ENCODE measurements around the gene CTNNB1.

Gene CTNNB1

DNA sequence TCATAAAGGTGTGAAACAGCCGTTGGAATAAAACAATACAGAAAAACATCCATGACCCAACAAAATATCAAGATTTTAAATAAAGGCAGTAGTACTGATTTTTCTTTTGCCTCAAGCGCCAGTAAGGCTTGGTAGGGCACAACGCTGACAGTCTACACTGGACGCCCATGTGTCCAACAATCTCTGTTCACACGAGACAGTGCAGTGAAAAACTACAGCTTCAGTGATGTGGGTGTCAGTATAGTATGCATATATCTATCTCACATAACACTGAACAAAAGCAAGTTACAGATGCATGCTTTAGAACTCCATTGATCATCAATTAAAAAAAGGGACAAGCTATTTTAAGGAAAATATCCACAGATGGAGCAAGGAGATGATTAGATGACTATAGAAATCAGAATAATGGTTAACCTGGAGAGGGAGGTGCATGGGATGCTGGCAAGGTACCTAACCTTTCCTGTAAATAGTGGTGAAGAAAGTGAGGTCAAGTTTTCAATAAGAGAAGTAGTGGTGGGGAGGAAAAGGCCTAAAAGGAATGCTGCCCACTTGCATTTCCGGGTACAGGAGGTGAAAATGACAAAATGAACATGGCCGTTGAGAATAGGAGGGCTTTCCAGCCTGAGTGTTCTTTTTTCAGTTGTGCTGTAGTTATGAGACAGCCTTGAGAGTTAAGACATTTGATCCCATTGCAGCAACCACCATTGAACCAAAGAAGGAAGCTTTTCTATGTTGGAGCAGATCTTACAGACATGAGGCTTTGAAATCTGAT lies 42.7 kb downstream of the CTNNB1 start:
- H3K27ac ChIP-seq (ENCODE audit: low read depth, low read length): no peak overlapping the region
- H3K4me1 ChIP-seq (ENCODE audit: control insufficient read depth, low read length): peaks cover 6% of the 10 kb centered on the region
- H3K9me2 ChIP-seq (replicated peaks; ENCODE audit: control insufficient read depth, low read length): no peaks in the 10 kb centered on the region
- no peaks in the 10 kb centered on the region for H3F3A ChIP-seq (ENCODE audit: control insufficient read depth, insufficient read depth)
- H3K36me3 ChIP-seq (ENCODE audit: control insufficient read depth, low read length): peaks cover 40% of the 10 kb centered on the region
- TF ChIP-seq, protein P1, sequence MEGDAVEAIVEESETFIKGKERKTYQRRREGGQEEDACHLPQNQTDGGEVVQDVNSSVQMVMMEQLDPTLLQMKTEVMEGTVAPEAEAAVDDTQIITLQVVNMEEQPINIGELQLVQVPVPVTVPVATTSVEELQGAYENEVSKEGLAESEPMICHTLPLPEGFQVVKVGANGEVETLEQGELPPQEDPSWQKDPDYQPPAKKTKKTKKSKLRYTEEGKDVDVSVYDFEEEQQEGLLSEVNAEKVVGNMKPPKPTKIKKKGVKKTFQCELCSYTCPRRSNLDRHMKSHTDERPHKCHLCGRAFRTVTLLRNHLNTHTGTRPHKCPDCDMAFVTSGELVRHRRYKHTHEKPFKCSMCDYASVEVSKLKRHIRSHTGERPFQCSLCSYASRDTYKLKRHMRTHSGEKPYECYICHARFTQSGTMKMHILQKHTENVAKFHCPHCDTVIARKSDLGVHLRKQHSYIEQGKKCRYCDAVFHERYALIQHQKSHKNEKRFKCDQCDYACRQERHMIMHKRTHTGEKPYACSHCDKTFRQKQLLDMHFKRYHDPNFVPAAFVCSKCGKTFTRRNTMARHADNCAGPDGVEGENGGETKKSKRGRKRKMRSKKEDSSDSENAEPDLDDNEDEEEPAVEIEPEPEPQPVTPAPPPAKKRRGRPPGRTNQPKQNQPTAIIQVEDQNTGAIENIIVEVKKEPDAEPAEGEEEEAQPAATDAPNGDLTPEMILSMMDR (IDR thresholded peaks at IDR 0.05; ENCODE audit: low read depth, low read length, poor library complexity, severe bottlenecking): no peak
- TF ChIP-seq EZH2phosphoT487 (IDR thresholded peaks at IDR 0.05; ENCODE audit: borderline replicate concordance, low read length): no peak
- no peak overlapping the region for H3K4me3 ChIP-seq (ENCODE audit: low read length)
- H3K79me2 ChIP-seq (ENCODE audit: control insufficient read depth, low read length): no peaks in the 10 kb centered on the region
- H3K9me3 ChIP-seq (ENCODE audit: control insufficient read depth, insufficient read depth, low read length): no peaks in the 10 kb centered on the region
- H3K27me3 ChIP-seq (ENCODE audit: control insufficient read depth, low read length): no peaks in the 10 kb centered on the region
- 0 out of 2 replicates have a peak, but pooled peaks cover 8% of the 10 kb centered on the region for H4K20me1 ChIP-seq (ENCODE audit: control insufficient read depth, insufficient read depth, low read depth, low read length)
- H3K4me2 ChIP-seq (ENCODE audit: low read length): no peak overlapping the region

DNA sequence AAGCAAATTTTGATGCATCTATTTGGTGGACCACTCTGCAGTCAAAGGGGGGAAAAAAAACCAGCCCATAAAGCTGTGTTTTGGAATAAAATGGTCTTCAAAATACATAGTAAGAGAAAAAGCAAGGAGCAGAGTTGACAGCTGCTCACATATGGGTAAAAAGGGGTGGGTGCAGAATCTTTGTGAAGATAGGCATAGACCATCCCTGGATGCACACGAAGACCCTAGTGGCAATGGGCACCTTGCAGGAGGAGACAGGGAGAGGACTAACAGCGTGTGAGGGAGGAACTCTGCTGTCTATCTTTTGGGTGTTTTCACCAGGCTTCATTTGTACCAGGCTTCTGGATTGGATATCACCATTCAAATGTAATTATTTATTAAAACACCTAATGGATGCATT lies 43.9 kb downstream of the CTNNB1 start:
- Histone ChIP-seq H3F3A (ENCODE audit: control insufficient read depth, insufficient read depth) (no peaks in the 10 kb centered on the region), H3K9me3 (ENCODE audit: control insufficient read depth, insufficient read depth, low read length) (no peaks in the 10 kb centered on the region), H3K4me2 (ENCODE audit: low read length) (no peak overlapping the region), H4K20me1 (ENCODE audit: control insufficient read depth, insufficient read depth, low read depth, low read length) (0 out of 2 replicates have a peak, but pooled peaks cover 8% of the 10 kb centered on the region), H3K9me2 (replicated peaks; ENCODE audit: control insufficient read depth, low read length) (no peaks in the 10 kb centered on the region), H3K27me3 (ENCODE audit: control insufficient read depth, low read length) (no peaks in the 10 kb centered on the region), H3K36me3 (ENCODE audit: control insufficient read depth, low read length) (peaks cover 28% of the 10 kb centered on the region), H3K79me2 (ENCODE audit: control insufficient read depth, low read length) (no peaks in the 10 kb centered on the region), H3K4me3 (ENCODE audit: low read length) (no peak overlapping the region), H3K27ac (ENCODE audit: low read depth, low read length) (no peak overlapping the region), H3K4me1 (ENCODE audit: control insufficient read depth, low read length) (peaks cover 13% of the 10 kb centered on the region)
- TF ChIP-seq, protein P1 (IDR thresholded peaks at IDR 0.05; ENCODE audit: low read depth, low read length, poor library complexity, severe bottlenecking): no peak
- no peak for TF ChIP-seq EZH2phosphoT487 (IDR thresholded peaks at IDR 0.05; ENCODE audit: borderline replicate concordance, low read length)

DNA sequence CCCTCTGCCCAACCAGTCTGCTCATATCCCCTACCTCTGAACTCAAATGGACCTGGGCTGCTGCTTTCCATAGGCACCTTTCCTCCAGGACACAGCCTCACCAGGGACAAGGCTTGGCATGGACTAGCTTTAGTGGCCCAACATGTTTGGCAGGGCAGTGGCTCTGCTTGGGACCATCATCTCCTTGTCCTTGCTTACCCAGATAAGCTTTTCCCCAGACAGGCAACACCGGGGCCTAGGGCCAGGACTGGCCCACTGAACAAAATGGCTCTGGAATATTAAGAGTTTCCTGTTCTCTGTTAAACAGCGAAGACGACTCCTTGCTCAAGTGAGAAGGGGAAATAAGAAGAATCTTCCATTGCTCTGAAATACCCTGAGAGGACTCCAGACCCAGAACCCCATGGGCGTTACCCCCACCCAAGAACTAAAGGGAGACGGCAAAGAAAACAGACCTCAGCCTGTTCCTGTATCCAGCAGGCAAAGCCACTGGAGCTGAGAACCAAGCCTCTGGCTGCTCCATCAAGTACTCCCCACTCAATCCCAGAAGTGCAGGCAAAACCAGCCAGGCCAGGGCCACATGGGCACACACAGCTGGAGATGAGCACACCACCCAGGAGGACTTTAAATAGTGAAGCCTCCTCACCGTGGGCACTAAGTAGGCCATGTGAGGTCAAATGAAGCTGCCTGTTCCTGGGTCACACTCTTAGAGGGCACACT lies 45.5 kb downstream of the CTNNB1 start:
- H3K4me3 ChIP-seq (ENCODE audit: low read length): no peak overlapping the region
- H3K4me1 ChIP-seq (ENCODE audit: control insufficient read depth, low read length): peaks cover 13% of the 10 kb centered on the region
- H3K27ac ChIP-seq (ENCODE audit: low read depth, low read length): no peak overlapping the region
- H3K4me2 ChIP-seq (ENCODE audit: low read length): no peak overlapping the region
- no peaks in the 10 kb centered on the region for H3K9me2 ChIP-seq (replicated peaks; ENCODE audit: control insufficient read depth, low read length)
- no peaks in the 10 kb centered on the region for H3K9me3 ChIP-seq (ENCODE audit: control insufficient read depth, insufficient read depth, low read length)
- H3F3A ChIP-seq (ENCODE audit: control insufficient read depth, insufficient read depth): no peaks in the 10 kb centered on the region
- no peak for TF ChIP-seq EZH2phosphoT487 (IDR thresholded peaks at IDR 0.05; ENCODE audit: borderline replicate concordance, low read length)
- TF ChIP-seq, protein P1 (IDR thresholded peaks at IDR 0.05; ENCODE audit: low read depth, low read length, poor library complexity, severe bottlenecking): no peak
- H3K79me2 ChIP-seq (ENCODE audit: control insufficient read depth, low read length): no peaks in the 10 kb centered on the region
- no peaks in the 10 kb centered on the region for H3K27me3 ChIP-seq (ENCODE audit: control insufficient read depth, low read length)
- peaks cover 12% of the 10 kb centered on the region for H3K36me3 ChIP-seq (ENCODE audit: control insufficient read depth, low read length)
- 0 out of 2 replicates have a peak, but pooled peaks cover 8% of the 10 kb centered on the region for H4K20me1 ChIP-seq (ENCODE audit: control insufficient read depth, insufficient read depth, low read depth, low read length)
